NCI-H2029 treated with DMSO at 0.1 percent for 48 hours (cell line): ENCODE results near the gene ELL3.
A peak's percentile ranks its signal among the peaks of the same experiment; 100 is the strongest.
"Not testable (repeated sequence)": the region's sequence is repeated elsewhere in the genome, so short reads cannot be mapped to it uniquely, and the experiment has no call there.

Experiments
- DNase-seq: peaks from one replicate; lab custom pipeline; 2025; lab: John Stamatoyannopoulos, UW

The ELL3 gene

GRCh38 chr15:43776718-43777266, at the start of gene ELL3:
Gene ELL3, minus strand, starts transcription at chr15:43776966. Its CDS starts 65 bp downstream, at chr15:43776901.
- DNase-seq: peak; percentile 30

- no peak for DNase-seq
These were observed 49.3 kb upstream of the ELL3 start for GRCh38 chr15:43826029-43826507.

- DNase-seq: not testable (repeated sequence)
These were observed 48.5 kb upstream of the ELL3 start for GRCh38 chr15:43825305-43825704.

DNA sequence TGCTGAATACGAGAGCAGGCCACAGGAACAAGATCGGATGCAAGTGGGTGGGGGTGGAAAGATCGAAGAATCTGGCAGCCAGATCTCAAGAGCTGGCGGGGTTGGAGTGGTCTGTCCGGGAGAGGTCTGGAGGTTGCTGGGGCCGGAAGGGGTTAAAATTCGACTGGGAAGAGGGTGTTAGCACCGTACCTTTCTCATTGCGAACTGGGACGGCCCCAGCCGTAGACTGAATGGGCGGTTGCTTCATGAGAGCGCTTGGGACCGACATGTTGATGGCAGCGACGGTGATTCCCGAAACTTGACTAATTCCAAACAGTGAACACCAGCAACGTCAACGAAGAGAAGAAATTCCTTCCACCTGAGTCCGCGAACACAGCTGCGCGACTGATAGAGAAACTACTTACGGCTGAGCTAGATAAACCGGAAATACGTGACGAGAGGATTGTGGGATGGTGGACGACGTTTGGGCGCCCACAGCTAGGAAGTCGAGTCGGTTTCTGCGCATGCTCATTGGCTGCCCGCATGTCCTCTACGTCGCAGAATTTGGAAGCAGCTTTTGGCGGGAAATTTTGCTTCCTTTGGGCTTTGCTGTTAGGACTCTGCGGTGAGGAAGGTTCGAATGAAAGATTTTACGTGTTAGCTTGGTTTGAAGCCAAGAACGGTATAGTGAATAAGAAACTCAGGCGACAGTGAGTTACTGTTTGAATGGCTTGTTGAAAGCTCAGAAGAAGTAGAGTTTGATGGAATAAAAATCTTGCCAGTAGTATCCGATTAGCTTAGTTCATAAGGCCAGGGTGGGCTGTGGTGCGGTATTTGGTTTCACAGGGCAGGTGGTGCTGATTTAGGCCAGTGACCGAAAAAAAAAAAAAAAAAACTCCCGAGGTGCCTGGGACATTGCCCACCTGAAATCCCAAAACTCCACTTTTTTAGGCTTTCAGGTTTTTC, 47.8 kb upstream of the ELL3 start, which contains the start of gene MFAP1:
Gene MFAP1, minus strand, starts transcription at position 389 of the 945 bp plus-strand sequence. Its CDS starts 121 bp downstream, at position 268.
- peak; percentile 84 for DNase-seq

DNA sequence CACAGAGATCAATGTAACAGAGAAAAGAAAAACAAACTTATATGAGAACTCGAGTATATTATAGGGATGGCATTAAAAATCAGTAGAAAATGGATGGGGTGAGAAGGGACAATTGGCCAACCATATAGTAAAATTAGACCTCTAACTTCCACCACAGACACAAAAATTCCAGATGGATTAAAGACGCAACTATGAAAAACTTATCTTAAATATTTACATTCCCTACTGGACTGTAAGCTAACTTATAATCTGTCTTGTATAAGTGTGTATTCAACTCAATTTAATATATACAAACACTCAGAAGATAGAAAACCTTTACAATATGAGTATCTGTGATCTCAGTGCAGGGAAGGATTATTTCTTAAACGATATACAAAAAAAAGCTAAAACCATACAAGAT, 44.7 kb upstream of the ELL3 start:
- no peak for DNase-seq

GRCh38 chr15:43815064-43815463, 38.3 kb upstream of the ELL3 start:
- DNase-seq: not testable (repeated sequence)

GRCh38 chr15:43808960-43809678, 32.4 kb upstream of the ELL3 start:
- DNase-seq: no peak

- DNase-seq: no peak
These were observed 31.7 kb upstream of the ELL3 start for GRCh38 chr15:43808435-43808950.

DNA sequence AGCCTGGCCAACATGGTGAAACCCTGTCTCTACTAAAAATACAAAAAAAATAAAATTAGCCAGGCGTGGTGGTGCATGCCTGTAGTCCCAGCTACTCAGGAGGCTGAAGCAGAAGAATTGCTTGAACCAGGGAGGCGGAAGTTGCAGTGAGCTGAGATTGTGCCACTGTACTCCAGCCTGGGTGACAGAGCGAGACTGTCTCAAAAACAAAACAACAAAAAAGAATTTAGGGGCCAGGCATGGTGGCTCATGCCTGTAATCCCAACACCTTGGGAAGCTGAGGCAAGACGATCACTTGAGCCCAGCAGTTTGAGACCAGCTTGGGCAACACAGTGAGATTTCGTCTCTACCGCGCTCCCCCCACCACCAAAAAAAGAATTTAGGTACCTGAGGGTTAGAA, 25.9 kb upstream of the ELL3 start:
- not testable (repeated sequence) for DNase-seq

- DNase-seq: peak; percentile 9
These were observed 23.7 kb upstream of the ELL3 start, which contains the start of gene HYPK for GRCh38 chr15:43800286-43801141. Gene HYPK, plus strand, starts transcription at chr15:43800599. Its CDS starts 24 bp downstream, at chr15:43800623.

GRCh38 chr15:43799945-43800285, 23.1 kb upstream of the ELL3 start, which contains the start of gene SERINC4:
Gene SERINC4, minus strand, starts transcription at chr15:43800220. Its CDS starts 234 bp downstream, at chr15:43799986.
- no peak for DNase-seq

GRCh38 chr15:43799209-43799944, 22.6 kb upstream of the ELL3 start:
- peak; percentile 5 for DNase-seq

DNA sequence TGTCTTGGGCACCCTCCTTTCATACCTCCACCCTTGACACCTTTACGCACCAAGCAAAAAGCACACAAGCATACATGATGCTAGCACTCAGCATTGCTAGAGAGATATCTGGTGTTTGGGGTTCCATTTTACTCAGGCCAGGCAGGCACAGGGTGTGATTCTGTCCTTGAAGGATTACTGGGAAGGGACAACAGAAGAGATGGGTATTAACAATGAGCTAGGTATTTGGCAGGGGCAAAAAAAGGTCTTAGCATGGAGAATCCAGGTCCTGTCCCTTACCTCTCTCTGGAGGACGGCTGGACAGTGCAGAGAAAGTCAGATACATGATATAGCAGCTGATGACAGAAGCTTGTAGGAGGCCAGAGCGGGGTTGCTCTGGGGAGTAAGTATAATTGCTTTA, 19.8 kb upstream of the ELL3 start:
- no peak for DNase-seq

DNA sequence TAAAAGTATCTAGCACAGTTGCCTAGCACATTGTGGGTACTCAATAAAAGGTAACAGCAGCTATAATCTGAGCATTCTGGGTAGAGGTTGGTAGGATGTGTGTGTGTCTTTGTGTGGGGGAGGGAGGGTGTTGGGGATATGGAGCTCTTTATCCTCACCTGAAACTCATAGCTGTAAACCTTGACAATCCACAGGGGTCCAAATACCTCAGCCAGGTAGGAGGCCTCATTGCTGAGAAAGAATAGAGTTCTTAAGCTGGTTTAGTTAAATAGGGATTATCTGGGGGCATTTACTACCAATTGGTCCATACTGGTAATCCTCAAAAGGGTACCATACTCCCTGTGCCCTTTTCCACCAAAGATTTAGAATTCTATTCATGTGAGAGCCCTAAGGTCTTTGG, 19.2 kb upstream of the ELL3 start:
- no peak for DNase-seq

- no peak for DNase-seq
These were observed 18.4 kb upstream of the ELL3 start for GRCh38 chr15:43795197-43795596.

GRCh38 chr15:43794269-43795037, 17.7 kb upstream of the ELL3 start:
- DNase-seq: no peak

DNA sequence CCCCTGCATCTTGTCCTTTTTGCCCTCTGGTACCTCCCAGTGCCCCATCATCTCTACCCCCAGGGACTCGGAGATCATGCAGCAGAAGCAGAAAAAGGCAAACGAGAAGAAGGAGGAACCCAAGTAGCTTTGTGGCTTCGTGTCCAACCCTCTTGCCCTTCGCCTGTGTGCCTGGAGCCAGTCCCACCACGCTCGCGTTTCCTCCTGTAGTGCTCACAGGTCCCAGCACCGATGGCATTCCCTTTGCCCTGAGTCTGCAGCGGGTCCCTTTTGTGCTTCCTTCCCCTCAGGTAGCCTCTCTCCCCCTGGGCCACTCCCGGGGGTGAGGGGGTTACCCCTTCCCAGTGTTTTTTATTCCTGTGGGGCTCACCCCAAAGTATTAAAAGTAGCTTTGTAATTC, 16.9 kb upstream of the ELL3 start:
- no peak for DNase-seq

GRCh38 chr15:43792761-43793476, 16.2 kb upstream of the ELL3 start:
- DNase-seq: no peak
